ENCODE data around the gene ALCAM.

The ALCAM gene

GRCh38 chr3:105622169-105622568 lies 255.5 kb downstream of the ALCAM start:
- TF ChIP-seq TCF12 (IDR thresholded peaks at IDR 0.05; ENCODE audit: low read depth) (no peak), TEAD4 (IDR thresholded peaks at IDR 0.05) (no peak), MAX (IDR thresholded peaks at IDR 0.05) (no peak), NFIC (IDR thresholded peaks at IDR 0.05) (no peak), TAF1 (IDR thresholded peaks at IDR 0.05; ENCODE audit: low read depth) (no peak), USF1 (IDR thresholded peaks at IDR 0.05) (no peak)

Measured in Ishikawa (cell line).